Measurements from ENCODE around the gene ZDBF2.

DNA sequence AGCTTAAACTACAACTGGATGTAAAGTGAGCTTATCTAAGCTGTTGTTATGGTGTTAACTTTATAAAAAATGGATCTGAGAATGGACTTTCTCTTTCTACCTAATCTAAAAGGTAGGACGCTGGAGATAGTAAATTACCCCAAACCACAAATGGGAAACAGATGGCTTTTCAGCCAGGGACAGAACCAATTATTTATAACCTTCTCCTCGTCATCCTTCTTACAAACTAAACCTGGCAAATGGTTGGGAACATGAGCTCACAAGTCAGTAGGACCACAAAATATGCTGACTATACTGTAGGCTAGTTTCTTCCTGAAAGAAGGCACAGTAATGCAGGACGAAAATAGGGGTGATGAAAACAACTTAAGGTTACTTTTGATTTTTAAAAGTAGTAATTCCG lies 32.7 kb upstream of the ZDBF2 start:
- no peak for TF ChIP-seq ZNF274 (IDR thresholded peaks at IDR 0.05; ENCODE audit: low read depth, low read length)
- TF ChIP-seq YY1 (IDR thresholded peaks at IDR 0.05; ENCODE audit: insufficient read depth, insufficient read length) = no peak
- TF ChIP-seq SUZ12 (IDR thresholded peaks at IDR 0.05; ENCODE audit: extremely low read depth, insufficient read depth, insufficient read length) = no peak
